A549 treated with AZD9567 at 1 μM for 4 hours (cell line): ENCODE data around the gene MAGIX. TPM values are rescaled to one million over a fixed set of nuclear protein-coding genes. Genes with fewer than 3 reads are reported as not detected.

Experiments
- total RNA-seq: library from RNA; stranded (reverse); fragments of 200-300 nt; extraction: Qiagen RNA extraction; gene quantifications from 5 replicates; pipeline ENCODE4 v1.2.3, GENCODE V29; 2022; ENCODE audit not compliant: insufficient read depth

MAGIX gene
- total RNA-seq, result 2.3 to 4.7 TPM (median 3.0 TPM) in 5 replicates

GRCh38 chrX:49162620-49163019 lies at the start of gene MAGIX:
TSS of gene MAGIX (plus strand) at chrX:49162758. CDS start at chrX:49162890, 132 bp downstream.

GRCh38 chrX:49171752-49172279 lies 9.3 kb downstream of the MAGIX start, which contains the start of gene PLP2:
TSS of gene PLP2 (plus strand) at chrX:49171898. CDS start at chrX:49172001, 103 bp downstream.

DNA sequence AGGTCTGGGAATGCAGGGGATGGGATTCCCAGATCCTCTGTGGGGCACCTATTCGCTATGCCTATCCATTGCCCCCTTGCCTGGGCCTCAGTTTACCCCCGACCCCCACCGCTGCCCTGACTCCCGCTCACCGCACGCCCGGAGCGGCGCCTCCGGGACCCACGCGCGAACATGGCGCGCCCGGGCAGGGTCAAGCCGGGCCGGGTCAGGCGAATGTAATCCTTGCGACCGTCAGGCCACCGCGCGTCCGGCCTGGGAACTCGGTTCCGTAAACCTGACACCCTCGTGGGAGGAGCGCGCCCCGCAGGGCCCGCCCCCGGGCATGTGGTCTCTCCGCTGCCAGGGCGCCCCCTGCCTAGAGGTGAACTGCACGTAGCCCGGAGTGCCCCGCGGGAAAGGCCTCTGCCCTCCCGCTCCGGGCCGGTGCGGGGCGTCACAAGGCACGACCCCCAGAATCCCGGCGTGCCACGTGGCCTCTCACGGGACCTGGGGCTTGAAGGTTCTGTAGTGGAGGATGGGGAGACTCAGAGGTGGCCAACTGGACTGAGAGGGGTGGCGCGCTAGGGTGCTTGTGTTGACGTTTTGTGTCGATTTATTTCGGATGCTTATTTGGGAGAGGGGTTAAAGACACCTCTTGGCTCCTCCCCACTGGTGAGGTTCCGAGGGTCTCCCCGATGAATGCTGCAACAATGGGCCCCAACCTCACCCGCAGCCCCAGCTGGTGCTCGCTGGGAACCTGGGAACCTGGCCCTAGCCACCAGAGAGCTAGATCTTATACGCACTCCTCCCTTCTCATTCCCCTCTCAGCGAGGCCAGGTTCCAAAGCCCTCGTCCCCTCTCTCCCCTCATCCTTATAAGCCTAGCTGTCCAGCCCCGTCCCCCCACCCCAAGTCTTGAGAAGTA lies 23.8 kb downstream of the MAGIX start, which contains the start of gene PRICKLE3:
Gene PRICKLE3, minus strand, starts transcription at position 249 of the 903 bp plus-strand sequence. Its CDS starts 76 bp downstream, at position 173.

GRCh38 chrX:49199906-49200771 lies 37.6 kb downstream of the MAGIX start, which contains the start of gene SYP:
TSS of gene SYP (minus strand) at chrX:49200193. CDS start at chrX:49200186, 7 bp downstream.

Other genes starting within 250 kb of the MAGIX start
- 9.7 to 11.7 TPM (median 10.3 TPM) in 5 replicates for gene PIM2, start 243.7 kb upstream of the MAGIX start, total RNA-seq
- gene OTUD5, start 205.2 kb upstream of the MAGIX start, total RNA-seq, result 61.0 to 65.5 TPM (median 61.7 TPM) in 5 replicates
- 1.0 to 3.0 TPM (median 1.1 TPM) in 5 replicates for gene KCND1, start 190.9 kb upstream of the MAGIX start, total RNA-seq
- 18.8 to 22.2 TPM (median 21.0 TPM) in 5 replicates for gene GRIPAP1, start 160.5 kb upstream of the MAGIX start, total RNA-seq
- 35.5 to 46.3 TPM (median 43.2 TPM) in 5 replicates for gene TFE3, start 119.4 kb upstream of the MAGIX start, total RNA-seq
- gene CCDC120, start 103.8 kb upstream of the MAGIX start, total RNA-seq, result 1.2 to 3.7 TPM (median 2.9 TPM) in 5 replicates
- 40.6 to 51.0 TPM (median 46.0 TPM) in 5 replicates for gene PRAF2, start 88.8 kb upstream of the MAGIX start, total RNA-seq
- 41.3 to 56.4 TPM (median 53.4 TPM) in 5 replicates for gene WDR45, start 82.9 kb upstream of the MAGIX start, total RNA-seq
- gene GPKOW, start 39.0 kb upstream of the MAGIX start, total RNA-seq, result 19.2 to 24.7 TPM (median 23.7 TPM) in 5 replicates
- gene PLP2, start 9.1 kb downstream of the MAGIX start, total RNA-seq, result 313 to 440 TPM (median 426 TPM) in 5 replicates
- gene PRICKLE3, start 23.6 kb downstream of the MAGIX start, total RNA-seq, result 10.7 to 19.3 TPM (median 17.9 TPM) in 5 replicates
- 2.0 to 3.0 TPM (median 2.6 TPM) in 5 replicates for gene SYP, start 37.4 kb downstream of the MAGIX start, total RNA-seq
- not detected in 5 replicates for gene CACNA1F, start 70.6 kb downstream of the MAGIX start, total RNA-seq
- gene CCDC22, start 72.7 kb downstream of the MAGIX start, total RNA-seq, result 10.6 to 14.6 TPM (median 13.6 TPM) in 5 replicates
- gene FOXP3, start 102.0 kb downstream of the MAGIX start, total RNA-seq, result 0.06 to 0.14 TPM (median 0.13 TPM) in 4 of 5 replicates, not detected in the other
- gene PPP1R3F, start 107.0 kb downstream of the MAGIX start, total RNA-seq, result 2.3 to 3.4 TPM (median 3.0 TPM) in 4 of 5 replicates, not detected in the other
- gene GAGE10, start 140.9 kb downstream of the MAGIX start, total RNA-seq, result not detected in 5 replicates
- not detected in 5 replicates for gene GAGE12J, start 159.3 kb downstream of the MAGIX start, total RNA-seq
- not detected in 5 replicates for gene GAGE13, start 168.8 kb downstream of the MAGIX start, total RNA-seq